ENCODE data around the gene FAM124B. TPM values are rescaled to one million over a fixed set of nuclear protein-coding genes. Genes with fewer than 3 reads are reported as not detected.

The FAM124B gene
- total RNA-seq, 1 experiment from 2014 or later, result not detected

- BruUV-seq (replicated peaks), result no TSS peak
- Histone ChIP-seq H3K36me3 (ENCODE audit: control insufficient read depth, insufficient read depth, low read length) (no peaks in the 10 kb centered on the region), H3K4me1 (no peaks in the 10 kb centered on the region), H3K9me3 (no peaks in the 10 kb centered on the region), H3K27me3 (replicated peaks; ENCODE audit: control insufficient read depth, insufficient read depth, low read length) (no peaks in the 10 kb centered on the region), H3K4me3 (ENCODE audit: low read depth, low read length) (no peak overlapping the region)
- H3K27ac Mint-ChIP-seq (ENCODE audit: unreplicated experiment), result no peak overlapping the region
- no peaks in the 10 kb centered on the region for H3K4me1 Mint-ChIP-seq (ENCODE audit: low read depth, unreplicated experiment)
- no peak overlapping the region for H3K4me3 Mint-ChIP-seq (ENCODE audit: unreplicated experiment)
- no peaks in the 10 kb centered on the region for H3K27me3 Mint-ChIP-seq (ENCODE audit: insufficient read depth, unreplicated experiment)
- no peaks in the 10 kb centered on the region for H3K36me3 Mint-ChIP-seq (ENCODE audit: insufficient read depth, unreplicated experiment)
- H3K9me3 Mint-ChIP-seq (ENCODE audit: unreplicated experiment), result peaks cover 12% of the 10 kb centered on the region
- no peak for TF ChIP-seq CTCF (IDR thresholded peaks at IDR 0.05; ENCODE audit: insufficient read depth in 1 of 2, low read depth in 1 of 2, low read length in 1 of 2, severe bottlenecking in 1 of 2, unreplicated experiment in 1 of 2)
- ChIA-PET CTCF (no interaction called here), POLR2A (no interaction called here)
- intact Hi-C loops (cut with micrococcal nuclease; ENCODE audit: unreplicated experiment), result no loop called here
- DNase-seq, result no peak
Observed at GRCh38 chr2:224417947-224418346, 16.0 kb upstream of the FAM124B start.

- Histone ChIP-seq H3K36me3 (ENCODE audit: control insufficient read depth, insufficient read depth, low read length) (no peaks in the 10 kb centered on the region), H3K4me1 (no peaks in the 10 kb centered on the region), H3K27me3 (replicated peaks; ENCODE audit: control insufficient read depth, insufficient read depth, low read length) (no peaks in the 10 kb centered on the region), H3K4me3 (ENCODE audit: low read depth, low read length) (no peak overlapping the region), H3K9me3 (no peaks in the 10 kb centered on the region)
- intact Hi-C loops (cut with micrococcal nuclease; ENCODE audit: unreplicated experiment), result no loop called here
- no TSS peak for BruUV-seq (replicated peaks)
- no peak for DNase-seq
- CTCF ChIA-PET, result no interaction called here
- POLR2A ChIA-PET, result no interaction called here
- Mint-ChIP-seq H3K4me3 (ENCODE audit: unreplicated experiment) (no peak overlapping the region), H3K27ac (ENCODE audit: unreplicated experiment) (no peak overlapping the region), H3K36me3 (ENCODE audit: insufficient read depth, unreplicated experiment) (no peaks in the 10 kb centered on the region), H3K27me3 (ENCODE audit: insufficient read depth, unreplicated experiment) (no peaks in the 10 kb centered on the region), H3K4me1 (ENCODE audit: low read depth, unreplicated experiment) (no peaks in the 10 kb centered on the region), H3K9me3 (ENCODE audit: unreplicated experiment) (peaks cover 12% of the 10 kb centered on the region)
- no peak for TF ChIP-seq CTCF (IDR thresholded peaks at IDR 0.05; ENCODE audit: insufficient read depth in 1 of 2, low read depth in 1 of 2, low read length in 1 of 2, severe bottlenecking in 1 of 2, unreplicated experiment in 1 of 2)
Observed at GRCh38 chr2:224417361-224417729, 15.4 kb upstream of the FAM124B start.

GRCh38 chr2:224416656-224417360 lies 14.9 kb upstream of the FAM124B start:
- TF ChIP-seq CTCF (IDR thresholded peaks at IDR 0.05; ENCODE audit: insufficient read depth in 1 of 2, low read depth in 1 of 2, low read length in 1 of 2, severe bottlenecking in 1 of 2, unreplicated experiment in 1 of 2), result no peak
- no TSS peak for BruUV-seq (replicated peaks)

More at GRCh38 chr2:224416656-224417360, 14.9 kb upstream of the FAM124B start:
- H3K27me3 Mint-ChIP-seq (ENCODE audit: insufficient read depth, unreplicated experiment), result no peaks in the 10 kb centered on the region
- CTCF ChIA-PET, result no interaction called here
- no peak overlapping the region for H3K4me3 Mint-ChIP-seq (ENCODE audit: unreplicated experiment)
- H3K27me3 ChIP-seq (replicated peaks; ENCODE audit: control insufficient read depth, insufficient read depth, low read length), result no peaks in the 10 kb centered on the region
- H3K4me1 ChIP-seq, result no peaks in the 10 kb centered on the region
- H3K36me3 ChIP-seq (ENCODE audit: control insufficient read depth, insufficient read depth, low read length), result no peaks in the 10 kb centered on the region
- no peaks in the 10 kb centered on the region for H3K36me3 Mint-ChIP-seq (ENCODE audit: insufficient read depth, unreplicated experiment)
- H3K4me1 Mint-ChIP-seq (ENCODE audit: low read depth, unreplicated experiment), result no peaks in the 10 kb centered on the region
- intact Hi-C loops (cut with micrococcal nuclease; ENCODE audit: unreplicated experiment), result no loop called here
- no peak overlapping the region for H3K27ac Mint-ChIP-seq (ENCODE audit: unreplicated experiment)
- H3K4me3 ChIP-seq (ENCODE audit: low read depth, low read length), result no peak overlapping the region
- H3K9me3 Mint-ChIP-seq (ENCODE audit: unreplicated experiment), result peaks cover 12% of the 10 kb centered on the region
- H3K9me3 ChIP-seq, result no peaks in the 10 kb centered on the region
- POLR2A ChIA-PET, result no interaction called here
- no peak for DNase-seq
